KMS-11 (cell line): ENCODE measurements around the gene CDH4.

ENCODE experiments used
- H2AFZ ChIP-seq: fragments of 200-600 bp; sonication (generic); 2 replicates; pipeline ENCODE4 v1.6.1; 2016; ENCODE audit warnings: antibody characterized with exemption, mixed run types, low read depth
- H3K27ac ChIP-seq: fragments of 200-600 bp; sonication (generic); 2 replicates; pipeline ENCODE4 v1.6.1; 2016; ENCODE audit warnings: mild to moderate bottlenecking, mixed run types
- H3K27me3 ChIP-seq: fragments of 200-600 bp; sonication (generic); 2 replicates; pipeline ENCODE4 v1.6.1; 2017; ENCODE audit warnings: mild to moderate bottlenecking, low read depth, mixed run types, moderate library complexity; ENCODE audit not compliant: insufficient read depth
- H3K36me3 ChIP-seq: fragments of 200-600 bp; sonication (generic); 2 replicates; pipeline ENCODE4 v1.6.1; 2017; ENCODE audit warnings: mild to moderate bottlenecking, mixed run types; ENCODE audit not compliant: insufficient read depth
- H3K4me1 ChIP-seq: fragments of 200-600 bp; sonication (generic); 2 replicates; pipeline ENCODE4 v1.6.1; 2016; ENCODE audit warnings: mild to moderate bottlenecking, low read depth, mixed run types; ENCODE audit not compliant: poor library complexity, severe bottlenecking
- H3K4me2 ChIP-seq: fragments of 200-600 bp; sonication (generic); 2 replicates; pipeline ENCODE4 v1.7.0; 2016; ENCODE audit warnings: mild to moderate bottlenecking, mixed run types
- H3K4me3 ChIP-seq: fragments of 200-600 bp; sonication (generic); IDR thresholded peaks from 2 replicates; pipeline ENCODE4 v1.6.1; 2017; ENCODE audit warnings: low read depth, low read length, mixed read lengths; ENCODE audit not compliant: insufficient read depth
- H3K79me2 ChIP-seq: fragments of 200-600 bp; sonication (generic); 2 replicates; pipeline ENCODE4 v1.6.1; 2016; ENCODE audit warnings: low read depth, mixed run types; ENCODE audit not compliant: insufficient read depth
- H3K9ac ChIP-seq: fragments of 200-600 bp; sonication (generic); 2 replicates; pipeline ENCODE4 v1.6.1; 2016; ENCODE audit warnings: mild to moderate bottlenecking, mixed run types
- H4K20me1 ChIP-seq: fragments of 200-600 bp; sonication (generic); 2 replicates; pipeline ENCODE4 v1.6.1; 2016; ENCODE audit warnings: mild to moderate bottlenecking, mixed run types; ENCODE audit not compliant: insufficient read depth
- TF ChIP-seq, protein P1 (sequence below): fragments of 200-600 bp; sonication (generic); conservative IDR thresholded peaks from 2 replicates; pipeline ENCODE4 v1.6.1; 2017; ENCODE audit warnings: low read depth, mild to moderate bottlenecking, antibody characterized with exemption, low read length, moderate library complexity, mixed read lengths

CDH4 gene

GRCh38 chr20:61958773-61959700 is 707.0 kb downstream of the CDH4 start:
- H3K27me3 ChIP-seq, result peaks cover 31% of the 10 kb centered on the region; the same call in 1 of the 2 replicates
- H3K4me1 ChIP-seq, result no peaks in the 10 kb centered on the region
- no peaks in the 10 kb centered on the region for H4K20me1 ChIP-seq
- H3K27ac ChIP-seq, result no peak overlapping the region
- H3K79me2 ChIP-seq, result no peaks in the 10 kb centered on the region
- no peak overlapping the region for H3K4me3 ChIP-seq
- no peaks in the 10 kb centered on the region for H3K36me3 ChIP-seq
- TF ChIP-seq, protein P1, sequence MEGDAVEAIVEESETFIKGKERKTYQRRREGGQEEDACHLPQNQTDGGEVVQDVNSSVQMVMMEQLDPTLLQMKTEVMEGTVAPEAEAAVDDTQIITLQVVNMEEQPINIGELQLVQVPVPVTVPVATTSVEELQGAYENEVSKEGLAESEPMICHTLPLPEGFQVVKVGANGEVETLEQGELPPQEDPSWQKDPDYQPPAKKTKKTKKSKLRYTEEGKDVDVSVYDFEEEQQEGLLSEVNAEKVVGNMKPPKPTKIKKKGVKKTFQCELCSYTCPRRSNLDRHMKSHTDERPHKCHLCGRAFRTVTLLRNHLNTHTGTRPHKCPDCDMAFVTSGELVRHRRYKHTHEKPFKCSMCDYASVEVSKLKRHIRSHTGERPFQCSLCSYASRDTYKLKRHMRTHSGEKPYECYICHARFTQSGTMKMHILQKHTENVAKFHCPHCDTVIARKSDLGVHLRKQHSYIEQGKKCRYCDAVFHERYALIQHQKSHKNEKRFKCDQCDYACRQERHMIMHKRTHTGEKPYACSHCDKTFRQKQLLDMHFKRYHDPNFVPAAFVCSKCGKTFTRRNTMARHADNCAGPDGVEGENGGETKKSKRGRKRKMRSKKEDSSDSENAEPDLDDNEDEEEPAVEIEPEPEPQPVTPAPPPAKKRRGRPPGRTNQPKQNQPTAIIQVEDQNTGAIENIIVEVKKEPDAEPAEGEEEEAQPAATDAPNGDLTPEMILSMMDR, result no peak
- no peak overlapping the region for H2AFZ ChIP-seq
- H3K9ac ChIP-seq, result no peak overlapping the region
- H3K4me2 ChIP-seq, result no peak overlapping the region

- Histone ChIP-seq H3K9ac (no peak overlapping the region), H3K4me1 (no peaks in the 10 kb centered on the region), H3K27me3 (peaks cover 27% of the 10 kb centered on the region; the same call in 1 of the 2 replicates), H2AFZ (no peak overlapping the region), H4K20me1 (no peaks in the 10 kb centered on the region), H3K4me3 (no peak overlapping the region), H3K36me3 (no peaks in the 10 kb centered on the region), H3K79me2 (no peaks in the 10 kb centered on the region), H3K27ac (no peak overlapping the region), H3K4me2 (no peak overlapping the region)
- TF ChIP-seq, protein P1, result no peak
Measured at GRCh38 chr20:61960836-61961235, 708.8 kb downstream of the CDH4 start.

- Histone ChIP-seq H3K4me2 (no peak overlapping the region), H3K4me1 (no peaks in the 10 kb centered on the region), H3K36me3 (no peaks in the 10 kb centered on the region), H3K27me3 (peaks cover 25% of the 10 kb centered on the region; the same call in 1 of the 2 replicates), H3K27ac (no peak overlapping the region), H2AFZ (no peak overlapping the region), H3K79me2 (no peaks in the 10 kb centered on the region), H3K9ac (no peak overlapping the region), H3K4me3 (no peak overlapping the region), H4K20me1 (no peaks in the 10 kb centered on the region)
- TF ChIP-seq, protein P1, result no peak
Measured at GRCh38 chr20:61963149-61963548, 711.1 kb downstream of the CDH4 start.

DNA sequence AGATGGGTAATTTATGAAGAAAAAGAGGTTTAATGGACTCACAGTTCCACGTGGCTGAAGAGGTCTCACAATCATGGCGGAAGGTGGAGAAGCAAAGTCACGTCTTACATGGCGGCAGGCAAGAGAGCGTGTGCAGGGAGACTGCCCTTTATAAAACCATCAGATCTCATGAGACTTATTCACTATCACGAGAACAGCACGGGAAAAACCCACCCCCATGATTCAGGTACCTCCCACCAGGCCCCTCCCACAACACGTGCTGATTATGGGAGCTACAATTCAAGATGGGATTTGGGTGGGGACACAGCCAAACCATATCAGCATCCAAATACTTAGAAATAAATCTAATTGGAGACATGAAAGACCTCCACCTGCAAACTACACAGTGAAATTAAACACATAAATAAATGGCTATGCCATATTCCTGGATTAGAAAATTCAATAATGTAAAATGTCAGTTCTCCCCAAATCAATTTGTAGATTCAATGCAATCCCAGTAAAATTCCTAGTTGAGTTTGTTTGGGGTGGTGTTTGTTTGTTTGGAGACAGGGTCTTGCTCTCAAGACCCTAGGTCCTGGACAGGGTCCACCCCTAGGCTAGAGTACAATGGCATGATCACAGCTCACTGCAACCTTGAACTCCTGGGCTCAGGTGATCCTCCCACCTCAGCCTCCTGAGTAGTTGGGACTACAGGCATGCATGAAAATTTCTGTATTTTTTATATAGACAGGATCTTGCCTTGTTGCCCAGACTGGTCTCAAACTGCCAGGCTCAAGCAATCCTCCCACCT is 712.0 kb downstream of the CDH4 start:
- H3K27me3 ChIP-seq, result peaks cover 20% of the 10 kb centered on the region; the same call in 1 of the 2 replicates
- H3K36me3 ChIP-seq, result no peaks in the 10 kb centered on the region
- H3K79me2 ChIP-seq, result no peaks in the 10 kb centered on the region
- no peak overlapping the region for H3K9ac ChIP-seq
- TF ChIP-seq, protein P1, result no peak
- no peak overlapping the region for H3K4me2 ChIP-seq
- no peaks in the 10 kb centered on the region for H3K4me1 ChIP-seq
- H3K4me3 ChIP-seq, result no peak overlapping the region
- no peaks in the 10 kb centered on the region for H4K20me1 ChIP-seq
- no peak overlapping the region for H3K27ac ChIP-seq
- no peak overlapping the region for H2AFZ ChIP-seq
